Measurements from ENCODE around the gene GRM8. TPM values are rescaled to one million over a fixed set of nuclear protein-coding genes. Genes with fewer than 3 reads are reported as not detected.

GRM8 gene
- total RNA-seq, 1 experiment from 2014 or later: not detected

GRCh38 chr7:127264219-127264618 lies 11.5 kb upstream of the GRM8 start:
- Histone ChIP-seq H3K27ac (ENCODE audit: low read length) (no peak overlapping the region), H3K4me3 (ENCODE audit: low read depth in 2 of 2, low read length in 2 of 2) (no peak overlapping the region), H3K27me3 (ENCODE audit: control insufficient read depth, insufficient read depth, low read length) (peaks cover 12% of the 10 kb centered on the region), H3K36me3 (ENCODE audit: control insufficient read depth, insufficient read depth, low read length) (no peaks in the 10 kb centered on the region), H3K9me3 (ENCODE audit: control insufficient read depth, insufficient read depth, low read depth, low read length) (no peaks in the 10 kb centered on the region), H3K4me1 (ENCODE audit: control insufficient read depth, insufficient read depth, low read length) (no peaks in the 10 kb centered on the region)
- in situ Hi-C loops (cut with HindIII; ENCODE audit: low pct_unique_long_range_greater_than_20kb, low sequenced_read_pairs): no loop called here
- no peak for ATAC-seq
- ChIA-PET CTCF (no interaction called here), POLR2A (no interaction called here)
- TF ChIP-seq CTCF (IDR thresholded peaks at IDR 0.05) (no peak), TCF7L2 (IDR thresholded peaks at IDR 0.05; ENCODE audit: low read depth, low read length) (no peak), REST (IDR thresholded peaks at IDR 0.05; ENCODE audit: insufficient read depth in 1 of 2, low read depth in 2 of 2, low read length in 1 of 2) (no peak), POLR2AphosphoS5 (IDR thresholded peaks at IDR 0.05; ENCODE audit: low read depth, low read length) (no peak), SIN3A (IDR thresholded peaks at IDR 0.05; ENCODE audit: borderline replicate concordance, insufficient read depth, low read depth, low read length) (no peak)
- BruUV-seq (replicated peaks): no TSS peak
- DNase-seq (ENCODE audit: low read depth, low spot score): no peak
- intact Hi-C loops (cut with micrococcal nuclease; ENCODE audit: unreplicated experiment): no loop called here

GRCh38 chr7:127258111-127258510 lies 5.4 kb upstream of the GRM8 start:
- in situ Hi-C loops (cut with HindIII; ENCODE audit: low pct_unique_long_range_greater_than_20kb, low sequenced_read_pairs) (no loop called here), intact Hi-C loops (cut with micrococcal nuclease; ENCODE audit: unreplicated experiment) (loop anchor here (10.0 kb wide), 1 partner anchor 257 kb away; no protein-coding TSS in a partner anchor)
- BruUV-seq (replicated peaks): no TSS peak
- Histone ChIP-seq H3K27ac (ENCODE audit: low read length) (no peak overlapping the region), H3K4me1 (ENCODE audit: control insufficient read depth, insufficient read depth, low read length) (no peaks in the 10 kb centered on the region), H3K27me3 (ENCODE audit: control insufficient read depth, insufficient read depth, low read length) (peaks cover 21% of the 10 kb centered on the region), H3K9me3 (ENCODE audit: control insufficient read depth, insufficient read depth, low read depth, low read length) (no peaks in the 10 kb centered on the region), H3K4me3 (ENCODE audit: low read depth in 2 of 2, low read length in 2 of 2) (no peak overlapping the region), H3K36me3 (ENCODE audit: control insufficient read depth, insufficient read depth, low read length) (no peaks in the 10 kb centered on the region)
- POLR2A ChIA-PET: no interaction called here
- CTCF ChIA-PET: no interaction called here
- TF ChIP-seq TCF7L2 (IDR thresholded peaks at IDR 0.05; ENCODE audit: low read depth, low read length) (no peak), REST (IDR thresholded peaks at IDR 0.05; ENCODE audit: insufficient read depth in 1 of 2, low read depth in 2 of 2, low read length in 1 of 2) (no peak), SIN3A (IDR thresholded peaks at IDR 0.05; ENCODE audit: borderline replicate concordance, insufficient read depth, low read depth, low read length) (no peak), CTCF (IDR thresholded peaks at IDR 0.05) (no peak), POLR2AphosphoS5 (IDR thresholded peaks at IDR 0.05; ENCODE audit: low read depth, low read length) (no peak)
- DNase-seq (ENCODE audit: low read depth, low spot score) (no peak), ATAC-seq (no peak)
